ENCODE measurements around the gene SLC1A2.

The SLC1A2 gene

GRCh38 chr11:35348898-35349687, 70.3 kb downstream of the SLC1A2 start:
- no peak for DNase-seq (ENCODE audit: low read depth in 2 of 2)

GRCh38 chr11:35347921-35348331, 71.4 kb downstream of the SLC1A2 start:
- DNase-seq (ENCODE audit: low read depth in 2 of 2): no peak

DNA sequence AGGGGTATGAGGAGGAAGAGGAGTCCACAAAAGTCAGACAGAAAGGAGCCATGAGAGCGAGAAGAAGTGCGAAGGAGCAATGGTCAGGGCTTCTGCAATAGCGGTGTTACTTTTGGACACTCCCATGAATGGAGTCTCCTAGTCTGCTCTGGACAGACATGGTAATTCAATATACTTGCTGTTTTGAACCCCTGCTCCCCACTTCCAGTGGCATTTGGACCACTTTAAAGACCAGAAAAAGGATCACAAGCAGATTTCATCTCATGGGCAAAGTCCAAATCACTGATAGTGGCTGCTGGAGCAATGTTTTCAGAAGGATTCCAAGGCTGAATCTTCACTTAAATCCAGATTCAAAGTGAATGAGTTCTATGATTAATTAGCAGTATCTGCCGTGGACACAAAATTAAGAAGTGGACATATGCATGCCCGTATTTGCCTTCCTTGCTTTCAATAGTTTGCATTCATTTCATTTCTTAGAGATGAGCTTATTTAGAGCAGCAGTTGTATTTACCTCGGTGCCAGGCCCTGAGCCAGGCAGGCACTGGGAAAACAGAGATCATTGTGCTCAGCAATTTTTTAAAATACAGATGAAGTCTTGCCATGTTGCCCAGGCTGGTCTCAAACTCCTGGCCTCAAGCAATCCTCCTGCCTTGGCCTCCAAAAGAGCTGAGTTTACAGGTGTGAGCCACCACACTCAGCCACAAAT, 72.0 kb downstream of the SLC1A2 start:
- DNase-seq (ENCODE audit: low read depth in 2 of 2): no peak

- no peak for DNase-seq (ENCODE audit: low read depth in 2 of 2)
Observed at GRCh38 chr11:35346472-35347156, 72.7 kb downstream of the SLC1A2 start.

- no peak for DNase-seq (ENCODE audit: low read depth in 2 of 2)
Observed at GRCh38 chr11:35344681-35345574, 74.4 kb downstream of the SLC1A2 start.

GRCh38 chr11:35343033-35343598, 76.2 kb downstream of the SLC1A2 start:
- peak in 1 of 2 donors; percentile 5 for DNase-seq (ENCODE audit: low read depth in 2 of 2)

GRCh38 chr11:35340715-35341114, 78.6 kb downstream of the SLC1A2 start:
- no peak for DNase-seq (ENCODE audit: low read depth in 2 of 2)

DNA sequence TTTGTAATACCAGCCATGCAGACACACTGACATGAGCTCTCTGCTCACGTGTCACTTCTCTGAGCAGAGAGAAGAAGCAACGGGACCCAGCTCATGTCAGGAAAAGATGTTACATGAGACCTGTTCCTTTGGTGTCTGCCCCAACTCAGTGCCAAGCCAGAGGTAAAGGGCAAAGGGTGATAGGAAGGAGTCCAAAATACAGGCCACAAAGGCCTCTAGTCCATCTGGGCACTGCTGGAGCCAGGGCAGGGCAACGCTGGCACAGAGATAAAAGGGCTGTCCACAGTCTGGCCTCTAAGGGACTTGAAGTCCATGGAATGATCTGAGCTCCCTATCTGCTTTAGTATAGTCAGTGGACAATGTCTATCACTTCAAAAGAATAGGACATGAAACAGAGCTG, 79.3 kb downstream of the SLC1A2 start:
- no peak for DNase-seq (ENCODE audit: low read depth in 2 of 2)

DNA sequence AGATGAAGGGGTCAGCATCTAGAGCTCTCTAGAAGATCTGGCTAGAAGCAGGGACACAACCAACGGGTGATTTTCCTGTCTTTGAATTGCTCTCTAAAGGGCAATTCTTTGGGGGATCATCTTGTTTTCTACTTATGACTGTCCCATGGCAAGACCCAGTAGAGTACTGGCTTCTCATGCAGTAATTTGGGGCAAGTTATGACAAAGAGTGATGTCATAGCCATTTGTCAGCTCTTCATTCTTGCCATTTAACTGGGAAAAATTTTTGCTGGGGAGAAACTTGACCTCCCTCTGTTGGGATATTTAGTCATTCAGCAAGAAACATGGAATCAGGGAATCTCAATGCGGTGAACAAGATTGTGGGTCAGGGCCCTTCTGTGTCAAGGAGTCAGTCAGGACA, 80.4 kb downstream of the SLC1A2 start:
- no peak for DNase-seq (ENCODE audit: low read depth in 2 of 2)

GRCh38 chr11:35337914-35338305, 81.4 kb downstream of the SLC1A2 start:
- DNase-seq (ENCODE audit: low read depth in 2 of 2): no peak

DNA sequence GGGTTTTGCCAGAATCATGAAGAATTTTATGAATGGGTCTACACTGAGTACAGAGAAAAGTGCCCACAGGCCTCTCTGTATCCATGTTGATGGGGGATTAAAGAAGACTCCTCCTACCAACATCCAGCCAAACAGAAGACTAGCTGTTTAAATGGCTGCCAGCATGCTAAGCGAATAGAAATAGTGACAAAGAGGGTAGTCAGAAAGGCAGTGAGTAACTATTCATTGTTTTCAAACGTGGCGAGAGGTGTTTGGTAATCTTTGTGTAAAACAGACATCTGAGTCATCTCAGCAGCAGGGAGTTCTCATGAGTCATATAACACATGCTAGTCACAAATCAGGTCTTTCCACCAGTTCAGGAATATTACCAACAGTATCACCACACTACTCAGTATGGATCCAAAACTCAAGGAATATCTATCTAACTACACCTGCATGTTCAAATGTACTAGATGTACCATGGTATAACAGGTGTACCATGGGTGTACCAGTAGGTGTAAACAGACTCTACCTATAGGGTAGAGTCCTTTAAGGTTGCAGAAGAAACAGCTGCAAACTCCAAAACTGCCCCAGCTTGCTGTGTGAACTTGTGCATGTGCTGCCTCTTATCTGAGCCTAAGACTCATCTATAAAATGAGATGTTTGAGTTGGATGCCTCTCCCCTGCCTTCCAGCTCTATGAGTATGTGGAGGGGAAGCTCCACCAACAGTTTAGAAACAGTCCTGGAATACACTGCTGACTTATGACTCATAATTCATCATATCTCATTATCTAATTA, 82.0 kb downstream of the SLC1A2 start:
- no peak for DNase-seq (ENCODE audit: low read depth in 2 of 2)

DNA sequence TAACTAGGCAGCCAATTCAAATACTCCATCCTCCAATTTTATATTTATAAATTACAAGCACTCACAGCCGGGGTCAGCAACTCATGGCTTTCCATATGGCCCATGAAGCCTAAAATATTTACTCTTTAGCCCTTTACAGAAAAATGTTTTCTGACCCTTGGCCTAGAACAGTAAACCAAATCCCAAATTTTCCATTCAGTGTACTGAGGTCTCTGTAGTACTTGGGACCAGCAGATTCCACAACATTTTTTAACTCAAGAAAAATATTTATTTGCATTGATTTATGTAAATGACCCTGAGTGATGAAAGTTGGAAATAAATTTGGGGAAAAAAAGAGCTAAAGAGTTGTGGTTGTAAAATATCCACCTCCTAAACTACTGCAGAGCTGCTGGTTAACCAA, 82.6 kb downstream of the SLC1A2 start:
- no peak for DNase-seq (ENCODE audit: low read depth in 2 of 2)

- no peak for DNase-seq (ENCODE audit: low read depth in 2 of 2)
Observed at GRCh38 chr11:35335226-35335625, 84.1 kb downstream of the SLC1A2 start.

DNA sequence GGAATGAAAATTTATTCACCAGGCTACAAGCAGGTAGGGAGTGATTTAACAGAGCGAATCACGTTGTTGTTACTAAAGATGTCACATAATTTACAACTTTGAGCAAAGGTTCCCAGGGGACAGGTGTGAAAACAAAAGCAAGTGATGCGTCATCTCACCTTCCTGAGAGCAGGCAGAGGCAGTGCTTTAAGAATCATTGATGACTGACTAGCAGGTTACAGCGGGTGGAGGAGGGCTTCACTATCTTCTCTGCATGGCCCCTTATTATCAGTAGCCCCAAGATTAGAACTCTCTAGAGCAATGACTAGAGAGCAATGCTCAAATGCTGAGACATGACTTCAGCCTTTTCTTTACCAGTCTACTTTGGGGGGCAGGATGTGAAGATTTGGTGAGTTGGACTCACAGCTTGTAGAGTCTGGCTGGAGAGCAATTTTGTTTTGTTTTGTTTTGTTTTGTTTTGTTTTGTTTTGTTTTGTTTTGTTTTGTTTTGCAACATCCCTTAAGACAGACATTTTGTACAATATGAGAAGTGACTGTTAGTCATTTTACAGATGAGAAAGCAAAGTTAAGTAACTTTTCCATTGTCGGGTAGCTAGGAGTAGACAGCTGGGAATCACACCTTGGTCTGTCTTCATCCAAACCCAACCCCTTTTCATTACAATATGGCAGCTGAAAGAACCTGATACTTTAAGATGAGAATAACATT, 84.8 kb downstream of the SLC1A2 start:
- no peak for DNase-seq (ENCODE audit: low read depth in 2 of 2)

- DNase-seq (ENCODE audit: low read depth in 2 of 2): no peak
Observed at GRCh38 chr11:35332524-35332923, 86.8 kb downstream of the SLC1A2 start.

- no peak for DNase-seq (ENCODE audit: low read depth in 2 of 2)
Observed at GRCh38 chr11:35330931-35331330, 88.4 kb downstream of the SLC1A2 start.

- no peak for DNase-seq (ENCODE audit: low read depth in 2 of 2)
Observed at GRCh38 chr11:35330156-35330889, 89.0 kb downstream of the SLC1A2 start.

- no peak for DNase-seq (ENCODE audit: low read depth in 2 of 2)
Observed at GRCh38 chr11:35327829-35328228, 91.5 kb downstream of the SLC1A2 start.

- DNase-seq (ENCODE audit: low read depth in 2 of 2): no peak
Observed at GRCh38 chr11:35326266-35326879, 93.0 kb downstream of the SLC1A2 start.
